Transverse colon (tissue), 4 donors: Measurements from ENCODE around the gene B3GNT3. TPM values are rescaled to one million over a fixed set of nuclear protein-coding genes. Genes with fewer than 3 reads are reported as not detected.

ENCODE experiments used
- DNase-seq: peaks from one replicate; pipeline ENCODE4 v3.0.0-alpha.2; 2019
- H3K27ac ChIP-seq, 4 donors: fragments of 200-600 bp; sonication (generic); 2 replicates each; pipeline ENCODE4 v1.5.1; 2016 to 2018; ENCODE audit warnings: inconsistent platforms in 4 of 4
- H3K27me3 ChIP-seq: fragments of 200-600 bp; sonication (generic); 2 replicates; pipeline ENCODE4 v1.5.1; 2017; ENCODE audit warnings: inconsistent platforms
- H3K36me3 ChIP-seq, 4 donors: fragments of 200-600 bp; sonication (generic); 2 replicates each; pipeline ENCODE4 v1.5.1; 2017 to 2019; ENCODE audit warnings: inconsistent platforms in 4 of 4
- H3K4me1 ChIP-seq, 4 donors: fragments of 200-600 bp; sonication (generic); 2 replicates each; pipeline ENCODE4 v1.5.1; 2017 to 2020; ENCODE audit warnings: inconsistent platforms in 4 of 4
- H3K4me3 ChIP-seq, 4 donors: fragments of 200-600 bp; sonication (generic); 1 replicate in 1 of 4; 2 replicates in 3 of 4; pipeline versions ENCODE4 v1.5.1 to v1.6.1; 2017 to 2019; ENCODE audit warnings: inconsistent platforms in 4 of 4
- H3K9me3 ChIP-seq, 2 donors: fragments of 200-600 bp; sonication (generic); 2 replicates each; pipeline ENCODE4 v1.5.1; 2017 to 2019; ENCODE audit warnings: inconsistent platforms in 2 of 2
- EP300 ChIP-seq: sonication (generic); formaldehyde crosslinking; IDR thresholded peaks from one replicate; pipeline ENCODE4 v1.6.1; 2017; ENCODE audit warnings: antibody characterized with exemption, low read depth
- POLR2A ChIP-seq: fragments of 450-650 bp; IDR thresholded peaks from one replicate; pipeline ENCODE4 v1.6.1; 2016; ENCODE audit warnings: antibody characterized with exemption, mild to moderate bottlenecking, moderate library complexity
- POLR2AphosphoS5 ChIP-seq, 3 donors: sonication (generic); formaldehyde crosslinking; IDR thresholded peaks; one replicate each; pipeline ENCODE4 v1.6.1; 2016; ENCODE audit warnings: antibody characterized with exemption in 3 of 3
- WGBS, 2 donors: methylation state at CpG; one replicate each; pipeline ENCODE4 v1.1.5; 2018; ENCODE audit warnings: low coverage in 1 of 2; 5-methylcytosine and 5-hydroxymethylcytosine counted together
- in situ Hi-C, 4 donors: fragments of 200-750 bp; cut with MboI; loops; one replicate each; pipeline versions ENCODE4 v1.15.0 to v1.15.1; 2017; ENCODE audit warnings: low sequenced_read_pairs in 3 of 4, low pct_ligation_motif_present in 1 of 4, low pct_unique_long_range_greater_than_20kb in 1 of 4
- intact Hi-C: fragments of 100-400 bp; cut with DNase I; formaldehyde crosslinking; loops from one replicate; pipeline ENCODE4 v1.15.1; 2023; ENCODE audit warnings: low total_unique reads
- total RNA-seq, 4 donors: library from RNA; depleted of rRNA; stranded (reverse); fragments of >200 nt; gene quantifications; one replicate each; pipeline ENCODE4 v1.1.0, GENCODE V29; 2016
- TF ChIP-seq, protein P1 (sequence below), 5 experiments: fragments of 200-600 bp in 3 of 5; fragments of 450-650 bp in 2 of 5; sonication (generic) in 3 of 5; IDR thresholded peaks; 1 replicate in 2 of 5; 2 replicates in 3 of 5; pipeline ENCODE4 v1.5.1; 2016 to 2017; ENCODE audit warnings: antibody characterized with exemption in 5 of 5, inconsistent platforms in 3 of 5, mild to moderate bottlenecking in 2 of 5, moderate library complexity in 1 of 5

Gene B3GNT3
- total RNA-seq, 4 donors from 2014 or later = 52.1 to 180 (median 144) TPM

DNA sequence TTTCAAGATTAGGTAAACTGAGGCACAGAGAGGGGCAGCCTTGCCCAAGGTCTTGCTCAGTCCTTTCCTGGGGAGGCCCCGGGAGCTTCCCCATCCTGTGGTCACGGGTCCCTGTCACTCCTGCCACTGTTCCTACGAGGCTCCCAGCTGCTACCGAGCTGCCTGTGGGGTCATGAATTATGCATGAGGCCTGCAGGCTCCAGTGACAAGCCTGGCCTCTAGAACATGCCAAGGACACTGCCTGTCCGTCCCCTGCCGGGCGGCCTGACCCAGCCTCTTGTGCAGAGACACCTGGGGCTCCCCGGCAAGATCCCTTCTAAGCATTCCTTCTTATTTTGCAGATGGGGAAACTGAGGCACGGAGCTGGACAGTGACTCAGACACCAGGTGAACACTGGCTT, 41.0 kb upstream of the B3GNT3 start:
- no peak for DNase-seq
- peaks cover 0 to 16% (median 3%) of the 10 kb centered on the region in 4 donors for H3K4me1 ChIP-seq
- in situ Hi-C loops = no loop called here
- no peaks in the 10 kb centered on the region for H3K36me3 ChIP-seq
- no peaks in the 10 kb centered on the region for H3K27me3 ChIP-seq
- TF ChIP-seq POLR2A (no peak), EP300 (no peak), POLR2AphosphoS5 (IDR thresholded peaks at IDR 0.05) (no peak)
- TF ChIP-seq, protein P1, sequence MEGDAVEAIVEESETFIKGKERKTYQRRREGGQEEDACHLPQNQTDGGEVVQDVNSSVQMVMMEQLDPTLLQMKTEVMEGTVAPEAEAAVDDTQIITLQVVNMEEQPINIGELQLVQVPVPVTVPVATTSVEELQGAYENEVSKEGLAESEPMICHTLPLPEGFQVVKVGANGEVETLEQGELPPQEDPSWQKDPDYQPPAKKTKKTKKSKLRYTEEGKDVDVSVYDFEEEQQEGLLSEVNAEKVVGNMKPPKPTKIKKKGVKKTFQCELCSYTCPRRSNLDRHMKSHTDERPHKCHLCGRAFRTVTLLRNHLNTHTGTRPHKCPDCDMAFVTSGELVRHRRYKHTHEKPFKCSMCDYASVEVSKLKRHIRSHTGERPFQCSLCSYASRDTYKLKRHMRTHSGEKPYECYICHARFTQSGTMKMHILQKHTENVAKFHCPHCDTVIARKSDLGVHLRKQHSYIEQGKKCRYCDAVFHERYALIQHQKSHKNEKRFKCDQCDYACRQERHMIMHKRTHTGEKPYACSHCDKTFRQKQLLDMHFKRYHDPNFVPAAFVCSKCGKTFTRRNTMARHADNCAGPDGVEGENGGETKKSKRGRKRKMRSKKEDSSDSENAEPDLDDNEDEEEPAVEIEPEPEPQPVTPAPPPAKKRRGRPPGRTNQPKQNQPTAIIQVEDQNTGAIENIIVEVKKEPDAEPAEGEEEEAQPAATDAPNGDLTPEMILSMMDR (IDR thresholded peaks at IDR 0.05) = no peak
- 53% methylated on average over 9 of the region's 9 CpGs; no CpG with 5 or more reads in 1 of the 2 donors for WGBS, 2 donors
- intact Hi-C loops = no loop called here
- H3K27ac ChIP-seq = no peak overlapping the region
- no peak overlapping the region for H3K4me3 ChIP-seq
- H3K9me3 ChIP-seq = no peaks in the 10 kb centered on the region

DNA sequence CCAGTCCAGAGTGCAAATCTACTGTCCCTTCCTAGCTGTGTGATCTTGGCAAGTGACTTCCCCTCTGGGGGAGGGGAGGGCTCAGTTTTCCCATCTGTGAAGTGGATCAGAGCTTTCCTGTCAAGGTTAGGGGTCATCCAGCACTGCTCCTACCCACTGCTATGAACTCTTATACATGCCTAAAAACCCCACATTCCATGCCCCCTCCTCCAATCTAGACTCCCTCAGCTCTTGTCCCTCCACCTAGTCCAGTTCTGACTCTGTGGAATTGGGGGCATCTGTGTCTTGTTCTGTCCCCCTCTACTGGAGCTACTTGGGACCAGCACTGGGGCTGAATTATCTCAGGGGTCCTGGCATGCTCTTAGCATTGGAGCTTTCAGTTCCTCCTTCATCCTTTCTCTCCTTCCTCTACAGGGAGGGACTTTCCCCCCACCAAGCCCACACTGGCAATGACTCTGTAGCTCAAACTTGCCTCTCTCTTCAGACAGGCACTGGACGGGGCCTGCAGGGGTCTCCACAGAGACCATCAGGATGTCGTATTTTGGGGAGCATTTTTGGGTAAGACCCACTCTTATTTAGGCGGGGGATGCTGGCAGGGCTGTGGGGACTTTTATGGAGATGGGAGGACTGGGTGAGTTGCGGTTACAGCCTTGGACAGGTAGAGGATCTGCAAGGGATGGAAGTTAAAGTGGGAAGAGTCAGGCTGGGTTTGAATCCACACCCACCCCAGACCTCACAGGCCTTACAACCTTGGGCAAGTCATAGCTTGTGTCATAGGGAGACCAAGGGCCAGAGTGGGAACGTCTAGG, 40.1 kb upstream of the B3GNT3 start:
- Histone ChIP-seq H3K4me3 (no peak overlapping the region), H3K36me3 (no peaks in the 10 kb centered on the region), H3K4me1 (peaks cover 0 to 16% (median 3%) of the 10 kb centered on the region in 4 donors), H3K27ac (no peak overlapping the region), H3K27me3 (no peaks in the 10 kb centered on the region), H3K9me3 (no peaks in the 10 kb centered on the region)
- DNase-seq = no peak
- in situ Hi-C loops (no loop called here), intact Hi-C loops (no loop called here)
- WGBS, 2 donors = 73% methylated on average over 5 of the region's 5 CpGs; no CpG with 5 or more reads in 1 of the 2 donors
- TF ChIP-seq EP300 = no peak
- TF ChIP-seq POLR2AphosphoS5 (IDR thresholded peaks at IDR 0.05) = no peak
- TF ChIP-seq, protein P1 (IDR thresholded peaks at IDR 0.05) = no peak
- TF ChIP-seq POLR2A = no peak

DNA sequence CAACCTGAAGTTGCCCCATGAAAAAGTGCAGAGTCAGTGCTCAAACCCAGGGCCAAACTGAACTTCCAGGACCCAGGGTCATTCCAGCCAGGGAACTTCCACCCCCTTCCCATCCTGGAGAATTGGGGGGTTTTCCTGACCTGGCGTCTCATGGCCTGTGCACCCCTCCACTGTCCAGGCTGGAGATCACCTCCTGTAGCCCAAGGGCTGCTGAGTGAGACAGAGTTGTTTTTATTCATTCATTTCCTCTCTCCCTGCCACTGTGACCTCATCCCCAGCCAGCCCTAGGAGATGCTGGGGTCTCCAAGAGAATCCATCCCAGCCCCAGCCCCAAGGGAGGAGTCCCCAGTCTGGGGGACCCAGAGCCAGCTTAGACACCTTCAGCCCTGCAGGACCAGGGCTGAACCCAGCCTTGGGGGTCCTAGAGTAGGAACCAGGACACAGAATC, 39.5 kb upstream of the B3GNT3 start:
- peaks cover 0 to 16% (median 3%) of the 10 kb centered on the region in 4 donors for H3K4me1 ChIP-seq
- in situ Hi-C loops = no loop called here
- no peak for DNase-seq
- no peaks in the 10 kb centered on the region for H3K9me3 ChIP-seq
- H3K27me3 ChIP-seq = no peaks in the 10 kb centered on the region
- H3K36me3 ChIP-seq = no peaks in the 10 kb centered on the region
- H3K27ac ChIP-seq = no peak overlapping the region
- intact Hi-C loops = no loop called here
- TF ChIP-seq POLR2AphosphoS5 (IDR thresholded peaks at IDR 0.05) = no peak
- TF ChIP-seq, protein P1 (IDR thresholded peaks at IDR 0.05) = no peak
- TF ChIP-seq EP300 = no peak
- no peak for TF ChIP-seq POLR2A
- no peak overlapping the region for H3K4me3 ChIP-seq
- WGBS, 2 donors = 60% methylated on average over 1 of the region's 1 CpG; no CpG with 5 or more reads in 1 of the 2 donors

DNA sequence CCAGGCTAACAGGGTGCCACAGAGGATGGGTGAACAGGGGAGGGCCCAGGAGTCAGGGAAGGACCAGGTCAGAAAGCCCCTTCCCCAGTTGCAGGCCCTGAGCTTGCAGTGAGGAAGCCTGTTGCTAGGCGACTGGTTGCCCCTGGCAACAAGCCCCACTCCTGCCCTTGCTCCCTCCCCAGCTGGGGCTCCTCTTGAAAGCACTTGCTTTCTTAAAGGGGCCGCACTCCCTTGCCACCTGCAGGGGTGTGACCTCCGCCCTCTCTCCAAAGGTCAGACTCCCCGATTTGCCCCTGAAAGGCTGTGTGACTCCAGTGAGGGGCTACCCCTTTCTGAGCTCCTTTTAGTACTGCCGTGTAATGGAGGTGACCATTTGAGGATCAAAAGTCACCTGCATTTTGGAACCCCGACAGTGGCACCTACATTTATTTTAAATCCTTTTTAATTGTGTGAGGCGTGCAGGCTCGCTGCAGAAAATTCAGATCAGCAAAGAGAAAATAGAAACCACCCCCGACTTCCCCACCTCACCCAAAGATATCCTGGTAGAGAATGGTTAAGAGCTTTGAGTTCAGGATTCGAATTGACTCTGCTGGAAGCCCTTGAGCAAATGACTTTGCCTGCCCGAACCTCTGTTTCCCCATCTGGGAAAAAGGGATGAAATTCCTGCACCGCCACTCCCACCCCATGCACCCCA, 38.8 kb upstream of the B3GNT3 start:
- Histone ChIP-seq H3K27ac (no peak overlapping the region), H3K27me3 (no peaks in the 10 kb centered on the region), H3K4me3 (no peak overlapping the region), H3K4me1 (peaks cover 0 to 16% (median 3%) of the 10 kb centered on the region in 4 donors), H3K9me3 (no peaks in the 10 kb centered on the region), H3K36me3 (no peaks in the 10 kb centered on the region)
- intact Hi-C loops (no loop called here), in situ Hi-C loops (no loop called here)
- 33 to 49% methylated on average over 1 to 12 of the region's 12 CpGs for WGBS, 2 donors
- DNase-seq = peak; percentile 62
- no peak for TF ChIP-seq POLR2A
